Fibroblast of mammary gland (primary cell): ENCODE measurements around the gene SAMD10.

Experiments used
- DNase-seq: peaks from one replicate; pipeline ENCODE4 v3.0.0-alpha.2; 2010; ENCODE audit warnings: low read depth
- H3K4me3 ChIP-seq: 2 replicates; pipeline ENCODE4 v1.5.1; 2011; ENCODE audit warnings: low read depth, mild to moderate bottlenecking, low read length, moderate library complexity; ENCODE audit not compliant: control insufficient read depth
- TF ChIP-seq, protein P1 (sequence below): conservative IDR thresholded peaks from 2 replicates; pipeline ENCODE4 v1.5.1; 2011; ENCODE audit warnings: low read depth, low read length, inconsistent platforms; ENCODE audit not compliant: control insufficient read depth, insufficient read depth

The SAMD10 gene

DNA sequence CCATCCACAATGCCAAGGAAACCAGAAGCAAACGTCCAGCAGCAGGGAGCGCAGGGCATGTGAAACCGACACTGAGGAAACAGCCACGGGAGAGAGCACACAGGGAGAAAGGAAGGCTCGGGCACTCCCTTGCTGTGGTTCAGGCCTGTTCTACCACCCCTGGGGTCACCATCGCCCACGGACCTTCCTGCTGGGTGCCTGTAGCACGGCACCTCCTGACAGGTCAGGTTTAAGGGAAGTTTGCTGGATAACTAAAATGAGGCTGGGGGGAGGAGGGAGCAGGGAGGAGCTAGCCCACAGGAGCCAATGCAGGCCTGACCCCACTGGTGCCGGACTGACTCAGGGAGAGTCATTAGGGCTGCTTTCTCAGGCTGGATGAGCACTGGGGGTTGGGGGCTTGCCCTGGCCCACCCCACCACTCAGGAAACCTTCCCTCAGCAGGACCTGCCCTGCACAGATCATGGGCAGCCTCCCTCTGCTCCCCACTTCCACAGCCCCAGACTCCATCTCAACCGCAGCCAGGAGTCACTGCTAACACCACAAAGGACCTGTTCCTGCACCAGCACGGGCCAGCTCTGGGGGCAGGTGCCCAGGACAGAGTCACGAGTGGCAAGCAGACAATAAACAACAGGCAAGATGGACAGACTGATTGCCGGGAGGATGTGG, 25.5 kb downstream of the SAMD10 start:
- TF ChIP-seq, protein P1, sequence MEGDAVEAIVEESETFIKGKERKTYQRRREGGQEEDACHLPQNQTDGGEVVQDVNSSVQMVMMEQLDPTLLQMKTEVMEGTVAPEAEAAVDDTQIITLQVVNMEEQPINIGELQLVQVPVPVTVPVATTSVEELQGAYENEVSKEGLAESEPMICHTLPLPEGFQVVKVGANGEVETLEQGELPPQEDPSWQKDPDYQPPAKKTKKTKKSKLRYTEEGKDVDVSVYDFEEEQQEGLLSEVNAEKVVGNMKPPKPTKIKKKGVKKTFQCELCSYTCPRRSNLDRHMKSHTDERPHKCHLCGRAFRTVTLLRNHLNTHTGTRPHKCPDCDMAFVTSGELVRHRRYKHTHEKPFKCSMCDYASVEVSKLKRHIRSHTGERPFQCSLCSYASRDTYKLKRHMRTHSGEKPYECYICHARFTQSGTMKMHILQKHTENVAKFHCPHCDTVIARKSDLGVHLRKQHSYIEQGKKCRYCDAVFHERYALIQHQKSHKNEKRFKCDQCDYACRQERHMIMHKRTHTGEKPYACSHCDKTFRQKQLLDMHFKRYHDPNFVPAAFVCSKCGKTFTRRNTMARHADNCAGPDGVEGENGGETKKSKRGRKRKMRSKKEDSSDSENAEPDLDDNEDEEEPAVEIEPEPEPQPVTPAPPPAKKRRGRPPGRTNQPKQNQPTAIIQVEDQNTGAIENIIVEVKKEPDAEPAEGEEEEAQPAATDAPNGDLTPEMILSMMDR, result no peak
- no peak overlapping the region for H3K4me3 ChIP-seq
- DNase-seq, result no peak

DNA sequence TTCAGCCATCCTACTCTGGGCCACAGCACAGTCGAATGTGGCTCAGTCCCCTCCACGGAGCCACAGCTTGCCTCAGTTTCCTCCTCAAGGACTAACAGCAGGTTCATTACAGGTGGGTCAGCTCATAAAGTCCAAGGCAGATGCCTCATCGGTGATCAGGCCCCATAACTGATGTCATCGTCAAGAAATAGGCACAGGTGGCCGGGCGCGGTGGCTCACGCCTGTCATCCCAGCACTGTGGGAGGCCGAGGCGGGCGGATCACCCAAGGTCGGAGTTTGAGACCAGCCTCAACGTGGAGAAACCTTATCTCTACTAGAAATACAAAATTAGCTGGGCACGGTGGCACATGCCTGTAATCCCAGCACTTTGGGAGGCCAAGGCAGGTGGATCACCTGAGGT, 26.7 kb downstream of the SAMD10 start:
- H3K4me3 ChIP-seq, result no peak overlapping the region
- no peak for DNase-seq
- TF ChIP-seq, protein P1, result no peak

- TF ChIP-seq, protein P1, result no peak
- no peak for DNase-seq
- no peak overlapping the region for H3K4me3 ChIP-seq
These were observed 27.3 kb downstream of the SAMD10 start for GRCh38 chr20:63952210-63952535.

- TF ChIP-seq, protein P1, result no peak
- no peak for DNase-seq
- no peak overlapping the region for H3K4me3 ChIP-seq
These were observed 27.8 kb downstream of the SAMD10 start for GRCh38 chr20:63951398-63952209.

GRCh38 chr20:63950701-63951397, 28.6 kb downstream of the SAMD10 start:
- TF ChIP-seq, protein P1, result no peak
- H3K4me3 ChIP-seq, result no peak overlapping the region
- DNase-seq, result no peak

DNA sequence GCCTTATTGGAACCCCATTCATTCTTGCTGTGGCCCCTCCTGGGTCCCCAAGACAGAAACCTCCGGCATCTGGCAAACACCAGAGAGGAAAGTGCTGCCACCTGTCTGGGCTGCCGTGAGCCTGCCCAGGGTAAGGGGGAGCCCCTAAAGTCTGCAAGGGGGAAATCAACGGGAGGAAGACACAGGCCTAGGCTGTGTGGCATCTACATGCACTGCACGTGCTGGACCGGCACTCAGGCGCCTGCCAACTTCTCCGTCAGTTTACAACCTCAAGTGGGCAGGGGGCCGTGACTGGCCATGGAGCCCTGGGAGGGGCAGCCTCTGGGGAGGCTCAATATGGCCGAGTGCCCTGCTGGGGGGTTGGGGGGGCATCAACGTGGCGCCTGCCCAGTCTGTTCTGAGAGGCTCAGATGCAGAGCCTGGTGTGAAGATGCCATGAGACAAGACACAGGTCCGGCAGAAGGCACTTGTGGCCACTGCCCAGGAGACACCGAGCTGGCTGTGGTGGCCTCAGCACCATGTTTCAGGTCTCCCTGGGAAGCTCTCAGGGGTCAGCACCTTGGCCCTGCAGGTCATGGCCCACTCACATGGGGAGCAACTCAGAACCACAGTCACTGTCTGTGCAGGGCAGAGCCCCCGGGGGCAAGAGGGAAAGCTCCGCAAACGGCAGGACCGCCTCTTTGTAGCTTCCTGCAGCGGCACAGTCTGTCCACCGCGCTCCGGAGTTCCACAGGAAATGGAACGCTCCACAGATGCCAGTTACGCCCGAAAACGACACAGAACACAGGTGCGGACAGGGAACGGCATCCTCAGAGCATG, 31.6 kb downstream of the SAMD10 start:
- TF ChIP-seq, protein P1, result no peak
- no peak overlapping the region for H3K4me3 ChIP-seq
- DNase-seq, result no peak
